GM12878 (cell line): ENCODE measurements around the gene FKBP6. TPM values are rescaled to one million over a fixed set of nuclear protein-coding genes. Genes with fewer than 3 reads are reported as not detected.

Experiments used
- ATAC-seq: fragments of 200-7000 bp; cut with Tn5 transposase; 3 replicates; pipeline ENCODE4 v1.9.1; 2020; ENCODE audit warnings: mild to moderate bottlenecking, moderate library complexity
- BruUV-seq: library from RNA; stranded (reverse); fragments of 400-500 nt; replicated peaks from 2 replicates; lab custom pipeline; 2021; lab: Mats Ljungman, UMichigan
- CTCF ChIA-PET: fragments of 300-600 bp; sonication (Branson Sonifier 250); formaldehyde crosslinking; extraction: SDS; loops from one replicate; lab custom pipeline; 2021; ENCODE audit warnings: inconsistent platforms; lab: Yijun Ruan, JAX
- POLR2A ChIA-PET: fragments of 350-600 bp; formaldehyde crosslinking; extraction: SDS; loops from one replicate; lab custom pipeline; 2021; ENCODE audit warnings: inconsistent platforms; lab: Charles Lee
- RAD21 ChIA-PET: fragments of 300-600 bp; sonication (Branson Sonifier 250); formaldehyde crosslinking; loops from one replicate; lab custom pipeline; 2023; ENCODE audit warnings: antibody characterized with exemption; ENCODE audit not compliant: unreplicated experiment; lab: Charles Lee
- SMC1A ChIA-PET: fragments of 300-600 bp; sonication (Branson Sonifier 250); formaldehyde crosslinking; loops from one replicate; lab custom pipeline; 2023; ENCODE audit not compliant: unreplicated experiment, uncharacterized antibody; lab: Charles Lee
- DNase-seq: peaks from one replicate; pipeline ENCODE4 v3.0.0-alpha.2; 2011; ENCODE audit warnings: low read depth, low spot score
- FAIRE-seq: peaks from 3 replicates; lab custom pipeline; 2011; peaks lifted over from hg19 to GRCh38; lab: Jason Lieb, UNC
- H2AFZ ChIP-seq: 2 replicates; pipeline ENCODE4 v1.6.0; 2011; ENCODE audit warnings: low read depth, low read length, control low read depth; ENCODE audit not compliant: control insufficient read depth
- H3K27ac ChIP-seq: 2 replicates; pipeline ENCODE4 v1.5.1; 2011; ENCODE audit warnings: control low read depth; ENCODE audit not compliant: control insufficient read depth, insufficient read depth
- H3K27me3 ChIP-seq, 2 experiments: replicated peaks in 1 of 2; 2 replicates each; pipeline versions ENCODE4 v1.6.0 to v1.6.1; 2011; ENCODE audit warnings: low read length in 1 of 2; ENCODE audit not compliant: control insufficient read depth in 2 of 2, insufficient read depth in 2 of 2
- H3K36me3 ChIP-seq, 2 experiments: 2 replicates each; pipeline ENCODE4 v1.5.1; 2011; ENCODE audit warnings: low read length in 1 of 2; ENCODE audit not compliant: control insufficient read depth in 2 of 2, insufficient read depth in 2 of 2
- H3K4me1 ChIP-seq: 2 replicates; pipeline ENCODE4 v1.6.1; 2011; ENCODE audit warnings: mild to moderate bottlenecking, low read length, moderate library complexity, mixed read lengths; ENCODE audit not compliant: control insufficient read depth, insufficient read depth
- H3K4me2 ChIP-seq: 2 replicates; pipeline ENCODE4 v1.6.0; 2011; ENCODE audit warnings: control low read depth; ENCODE audit not compliant: control insufficient read depth, insufficient read depth
- H3K4me3 ChIP-seq: fragments of 200-600 bp; sonication (generic); 2 replicates; pipeline ENCODE4 v1.5.1; 2016
- H3K79me2 ChIP-seq: 2 replicates; pipeline ENCODE4 v1.6.0; 2011; ENCODE audit warnings: low read length; ENCODE audit not compliant: control insufficient read depth, insufficient read depth
- H3K9ac ChIP-seq: 2 replicates; pipeline ENCODE4 v1.8.0; 2011; ENCODE audit warnings: low read length, control low read depth, mixed read lengths; ENCODE audit not compliant: control insufficient read depth, insufficient read depth
- H3K9me3 ChIP-seq: replicated peaks from 3 replicates; pipeline ENCODE4 v1.5.1; 2011; ENCODE audit warnings: mild to moderate bottlenecking, low read length; ENCODE audit not compliant: control insufficient read depth, insufficient read depth
- H4K20me1 ChIP-seq: 2 replicates; pipeline ENCODE4 v1.6.0; 2011; ENCODE audit not compliant: control insufficient read depth, insufficient read depth
- CHD1 ChIP-seq: IDR thresholded peaks from 2 replicates; pipeline ENCODE4 v1.6.1; 2012; ENCODE audit warnings: low read depth, low read length, improper control_type of control experiment
- E4F1 ChIP-seq: fragments of 450-650 bp; IDR thresholded peaks from 2 replicates; pipeline ENCODE4 v1.6.1; 2018; ENCODE audit warnings: borderline replicate concordance, mild to moderate bottlenecking; ENCODE audit not compliant: partially characterized antibody
- EGR1 ChIP-seq, 2 experiments: IDR thresholded peaks; 1 replicate in 1 of 2; 2 replicates in 1 of 2; pipeline ENCODE4 v1.6.1; 2011 to 2012; ENCODE audit warnings: low read depth in 2 of 2, low read length in 2 of 2, borderline replicate concordance in 1 of 2, mild to moderate bottlenecking in 1 of 2, moderate library complexity in 1 of 2
- GATAD2B ChIP-seq: fragments of 450-650 bp; conservative IDR thresholded peaks from 2 replicates; pipeline ENCODE4 v1.6.1; 2017; ENCODE audit warnings: low read depth, mild to moderate bottlenecking, moderate library complexity
- HDAC2 ChIP-seq: fragments of 200-600 bp; sonication (generic); IDR thresholded peaks from 2 replicates; pipeline ENCODE4 v1.6.1; 2017
- IKZF2 ChIP-seq, 2 experiments: fragments of 450-650 bp; IDR thresholded peaks; 2 replicates each; pipeline ENCODE4 v1.6.1; 2017; ENCODE audit warnings: mild to moderate bottlenecking in 2 of 2, moderate library complexity in 2 of 2
- PAX5 ChIP-seq: IDR thresholded peaks from 2 replicates; pipeline ENCODE4 v1.6.1; 2011; ENCODE audit warnings: low read depth, low read length, borderline replicate concordance
- POLR2A ChIP-seq: IDR thresholded peaks from 2 replicates; pipeline ENCODE4 v1.6.1; 2011; ENCODE audit warnings: low read depth, mild to moderate bottlenecking, low read length
- SIX5 ChIP-seq: IDR thresholded peaks from 2 replicates; pipeline ENCODE4 v1.6.1; 2011; ENCODE audit warnings: mild to moderate bottlenecking, low read depth, low read length, moderate library complexity; ENCODE audit not compliant: severe bottlenecking
- SMAD1 ChIP-seq: fragments of 450-650 bp; IDR thresholded peaks from 2 replicates; pipeline ENCODE4 v1.6.1; 2018; ENCODE audit warnings: mild to moderate bottlenecking, low read depth; ENCODE audit not compliant: partially characterized antibody
- SREBF1 ChIP-seq: IDR thresholded peaks from 2 replicates; pipeline ENCODE4 v1.6.1; 2012; ENCODE audit warnings: mild to moderate bottlenecking, low read length
- SRF ChIP-seq, 2 experiments: IDR thresholded peaks; 2 replicates each; pipeline ENCODE4 v1.6.1; 2011; ENCODE audit warnings: low read depth in 2 of 2, low read length in 2 of 2, mild to moderate bottlenecking in 1 of 2, moderate library complexity in 1 of 2
- TCF12 ChIP-seq: IDR thresholded peaks from 2 replicates; pipeline ENCODE4 v1.6.1; 2011; ENCODE audit warnings: low read depth, mild to moderate bottlenecking, low read length
- ZBED1 ChIP-seq: IDR thresholded peaks from 2 replicates; pipeline ENCODE4 v1.6.1; 2016; ENCODE audit warnings: borderline replicate concordance
- ZZZ3 ChIP-seq: IDR thresholded peaks from 2 replicates; pipeline ENCODE4 v1.6.1; 2011; ENCODE audit warnings: low read depth; ENCODE audit not compliant: control insufficient read depth, insufficient read length
- WGBS: methylation state at CpG from one replicate; pipeline ENCODE4 v1.1.6; 2016; ENCODE audit warnings: low lambda C conversion rate; ENCODE audit not compliant: insufficient replicate concordance, insufficient coverage; ENCODE audit errors: missing lambda C conversion rate; 5-methylcytosine and 5-hydroxymethylcytosine counted together
- in situ Hi-C: fragments of 300-500 bp; cut with MboI; formaldehyde crosslinking; loops from 9 replicates; pipeline ENCODE4 v1.14.3; 2018; ENCODE audit warnings: mixed read lengths
- intact Hi-C: fragments of 100-400 bp; cut with micrococcal nuclease; formaldehyde crosslinking; loops from one replicate; pipeline ENCODE4 v1.14.2; 2022; ENCODE audit not compliant: unreplicated experiment
- polyA plus RNA-seq, 11 experiments: library from polyadenylated mRNA; depleted of rRNA in 4 of 11; unstranded in 6 of 11; stranded (reverse) in 5 of 11; fragments of >200 nt; fragmentation: Nextera tagmentation in 4 of 11; fragmentation: Illumina TruSeq in 1 of 11; extraction: Ambion mirVana in 4 of 11; extraction: Trizol in 1 of 11; gene quantifications; 1 replicate in 1 of 11; 2 replicates in 10 of 11; pipeline versions ENCODE4 v1.2.1 to v1.2.3, GENCODE V29; 2011 to 2016; ENCODE audit warnings: inconsistent platforms in 2 of 11, missing spikeins in 2 of 11, low read depth in 1 of 11
- total RNA-seq, 4 experiments: library from RNA; depleted of rRNA in 3 of 4; stranded (reverse); fragments of >200 nt in 3 of 4; fragmentation: Illumina TruSeq in 1 of 4; extraction: Trizol in 1 of 4; gene quantifications; 2 replicates each; pipeline versions ENCODE4 v1.2.1 to v1.2.3, GENCODE V29; 2013 to 2021

Gene FKBP6
- total and polyA plus RNA-seq, 10 of the 15 experiments (the other 5 are each of a cell fraction or from before 2014, with no cell fraction given), result not detected

- WGBS, result 26% methylated on average over 10 of the region's 10 CpGs
- no peaks in the 10 kb centered on the region for H3K9me3 ChIP-seq
- POLR2A ChIA-PET, result no interaction called here
- H4K20me1 ChIP-seq, result no peaks in the 10 kb centered on the region
- FAIRE-seq (no peak), DNase-seq (no peak), ATAC-seq (no peak)
- no peak for TF ChIP-seq GATAD2B
- intact Hi-C loops (no loop called here), in situ Hi-C loops (no loop called here)
- SMC1A ChIA-PET, result no interaction called here
- H3K27ac ChIP-seq, result no peak overlapping the region
- no peaks in the 10 kb centered on the region for H3K27me3 ChIP-seq
- RAD21 ChIA-PET, result no interaction called here
- H3K4me1 ChIP-seq, result no peaks in the 10 kb centered on the region
- CTCF ChIA-PET, result no interaction called here
- H3K4me3 ChIP-seq, result no peak overlapping the region
- no peaks in the 10 kb centered on the region for H3K36me3 ChIP-seq
- BruUV-seq, result no TSS peak
- H2AFZ ChIP-seq, result no peak overlapping the region
- no peak overlapping the region for H3K9ac ChIP-seq
- no peak overlapping the region for H3K4me2 ChIP-seq
- no peaks in the 10 kb centered on the region for H3K79me2 ChIP-seq
These were observed 10.4 kb downstream of the FKBP6 start for GRCh38 chr7:73338321-73338720.

- in situ Hi-C loops, result no loop called here
- Histone ChIP-seq H3K27ac (no peak overlapping the region), H4K20me1 (no peaks in the 10 kb centered on the region), H3K4me3 (no peak overlapping the region), H3K9me3 (no peaks in the 10 kb centered on the region), H3K4me1 (no peaks in the 10 kb centered on the region), H3K4me2 (no peak overlapping the region), H3K27me3 (no peaks in the 10 kb centered on the region; a peak in 1 of 4 replicates), H3K9ac (no peak overlapping the region), H2AFZ (no peak overlapping the region), H3K79me2 (no peaks in the 10 kb centered on the region), H3K36me3 (no peaks in the 10 kb centered on the region)
- ATAC-seq, result no peak
- ChIA-PET CTCF (interaction anchor here (1.4 kb wide), 1 partner anchor 16 kb away, joined by 3 read pairs; no protein-coding TSS in a partner anchor), POLR2A (interaction anchor here (0.6 kb wide), 1 partner anchor 25 kb away, joined by 9 read pairs; no protein-coding TSS in a partner anchor), RAD21 (no interaction called here), SMC1A (interaction anchor here (0.5 kb wide), 1 partner anchor 759 kb away, joined by 3 read pairs; no protein-coding TSS in a partner anchor)
- WGBS, result 58% methylated on average over 7 of the region's 7 CpGs
- no TSS peak for BruUV-seq
- FAIRE-seq, result no peak
- no peak for DNase-seq
- intact Hi-C loops, result no loop called here
- TF ChIP-seq PAX5 (no peak), SMAD1 (no peak), HDAC2 (no peak), TCF12 (no peak), EGR1 (IDR thresholded peaks at IDR 0.05; ENCODE audit: borderline replicate concordance in 1 of 2, low read depth in 2 of 2, low read length in 2 of 2) (no peak), ZZZ3 (no peak), SREBF1 (no peak), SRF (IDR thresholded peaks at IDR 0.05; ENCODE audit: low read depth in 2 of 2, low read length in 2 of 2) (no peak), E4F1 (no peak), IKZF2 (IDR thresholded peaks at IDR 0.05) (no peak), POLR2A (no peak), CHD1 (no peak), ZBED1 (no peak), SIX5 (no peak)
These were observed 12.6 kb downstream of the FKBP6 start for GRCh38 chr7:73340514-73340913.
